WTC11 (cell line): Measurements from ENCODE around the gene P2RX4. TPM values are rescaled to one million over a fixed set of nuclear protein-coding genes. Genes with fewer than 3 reads are reported as not detected.

Source experiments
- ATAC-seq: fragments of 200-7000 bp; cut with Tn5 transposase; 2 replicates; pipeline ENCODE4 v1.10.0; 2021; ENCODE audit warnings: mild to moderate bottlenecking, moderate library complexity
- CTCF ChIA-PET: fragments of 300-600 bp; sonication (Branson Sonifier 250); formaldehyde crosslinking; loops from one replicate; lab custom pipeline; 2021; ENCODE audit warnings: antibody characterized with exemption; lab: Charles Lee
- POLR2A ChIA-PET: fragments of 350-600 bp; sonication (Branson Sonifier 250); formaldehyde crosslinking; loops from one replicate; lab custom pipeline; 2021; ENCODE audit warnings: antibody characterized with exemption; lab: Charles Lee
- DNase-seq: peaks from one replicate; pipeline ENCODE4 v3.0.0; 2021; ENCODE audit warnings: low spot score
- H3K27ac Mint-ChIP-seq: 2 replicates; pipeline ENCODE4 v1.8.0; 2021; ENCODE audit warnings: mixed read lengths
- H3K27me3 Mint-ChIP-seq: 2 replicates; pipeline ENCODE4 v1.8.0; 2021; ENCODE audit warnings: low read depth, mild to moderate bottlenecking, moderate library complexity, mixed read lengths
- H3K36me3 Mint-ChIP-seq: 2 replicates; pipeline ENCODE4 v1.8.0; 2021; ENCODE audit warnings: mixed read lengths
- H3K4me1 Mint-ChIP-seq: 2 replicates; pipeline ENCODE4 v1.8.0; 2022; ENCODE audit warnings: mixed read lengths
- H3K4me3 Mint-ChIP-seq: 2 replicates; pipeline ENCODE4 v1.8.0; 2021; ENCODE audit warnings: mild to moderate bottlenecking, moderate library complexity, mixed read lengths
- H3K9me3 Mint-ChIP-seq: 2 replicates; pipeline ENCODE4 v1.8.0; 2021; ENCODE audit warnings: mixed read lengths
- CREB1 ChIP-seq: sonication (generic); formaldehyde crosslinking; IDR thresholded peaks from 2 replicates; pipeline ENCODE4 v1.8.0; 2023; ENCODE audit warnings: mild to moderate bottlenecking, missing genetic modification reagents
- FOXJ3 ChIP-seq: sonication (generic); formaldehyde crosslinking; IDR thresholded peaks from 2 replicates; pipeline ENCODE4 v1.9.0; 2021; ENCODE audit warnings: missing genetic modification reagents, mild to moderate bottlenecking, borderline replicate concordance
- FOXP1 ChIP-seq: sonication (generic); formaldehyde crosslinking; IDR thresholded peaks from 2 replicates; pipeline ENCODE4 v1.8.0; 2022; ENCODE audit warnings: missing genetic modification reagents, mild to moderate bottlenecking, moderate library complexity, borderline replicate concordance
- MXD4 ChIP-seq: fragments of 250-450 bp; sonication (Bioruptor Pico); IDR thresholded peaks from 2 replicates; pipeline ENCODE4 v1.8.0; 2021; ENCODE audit warnings: mild to moderate bottlenecking, moderate library complexity, borderline replicate concordance
- MYBL2 ChIP-seq: sonication (generic); formaldehyde crosslinking; IDR thresholded peaks from 2 replicates; pipeline ENCODE4 v1.8.1; 2023; ENCODE audit warnings: mild to moderate bottlenecking, moderate library complexity, missing genetic modification reagents
- NFYB ChIP-seq: sonication (generic); formaldehyde crosslinking; conservative IDR thresholded peaks from 2 replicates; pipeline ENCODE4 v1.8.0; 2022; ENCODE audit warnings: low read depth, missing genetic modification reagents
- SP1 ChIP-seq: sonication (generic); formaldehyde crosslinking; conservative IDR thresholded peaks from 2 replicates; pipeline ENCODE4 v1.8.1; 2022; ENCODE audit warnings: missing genetic modification reagents
- TEAD1 ChIP-seq: sonication (generic); formaldehyde crosslinking; IDR thresholded peaks from 2 replicates; pipeline ENCODE4 v1.8.0; 2022; ENCODE audit warnings: mild to moderate bottlenecking, missing genetic modification reagents
- TEAD4 ChIP-seq: sonication (generic); formaldehyde crosslinking; IDR thresholded peaks from 2 replicates; pipeline ENCODE4 v1.8.0; 2022; ENCODE audit warnings: mild to moderate bottlenecking, missing genetic modification reagents
- ZBTB21 ChIP-seq: sonication (generic); formaldehyde crosslinking; IDR thresholded peaks from 2 replicates; pipeline ENCODE4 v1.8.1; 2023; ENCODE audit warnings: mild to moderate bottlenecking, missing genetic modification reagents, borderline replicate concordance
- ZNF121 ChIP-seq: sonication (generic); formaldehyde crosslinking; IDR thresholded peaks from 2 replicates; pipeline ENCODE4 v1.8.0; 2023; ENCODE audit warnings: missing genetic modification reagents
- ZNF138 ChIP-seq: sonication (generic); formaldehyde crosslinking; conservative IDR thresholded peaks from 2 replicates; pipeline ENCODE4 v1.8.1; 2022; ENCODE audit warnings: mild to moderate bottlenecking, moderate library complexity, missing genetic modification reagents
- ZNF232 ChIP-seq: sonication (generic); formaldehyde crosslinking; IDR thresholded peaks from 2 replicates; pipeline ENCODE4 v1.8.0; 2022; ENCODE audit warnings: mild to moderate bottlenecking, missing genetic modification reagents
- ZNF423 ChIP-seq: fragments of 250-450 bp; sonication (Bioruptor Pico); IDR thresholded peaks from 2 replicates; pipeline ENCODE4 v2.1.2; 2022; ENCODE audit warnings: mild to moderate bottlenecking, moderate library complexity
- total RNA-seq: library from RNA; stranded (reverse); gene quantifications from 3 replicates; pipeline ENCODE4 v1.2.3, GENCODE V29; 2021
- TF ChIP-seq, protein P1 (sequence below): fragments of 200-600 bp; IDR thresholded peaks from 2 replicates; pipeline ENCODE4 v1.8.0; 2022; ENCODE audit warnings: antibody characterized with exemption
- TF ChIP-seq, protein P2 (sequence below): sonication (generic); formaldehyde crosslinking; IDR thresholded peaks from 2 replicates; pipeline ENCODE4 v1.8.1; 2022; ENCODE audit warnings: mild to moderate bottlenecking, moderate library complexity, missing genetic modification reagents
- TF ChIP-seq, protein P3 (sequence below): sonication (generic); formaldehyde crosslinking; IDR thresholded peaks from 2 replicates; pipeline ENCODE4 v1.8.1; 2023; ENCODE audit warnings: mild to moderate bottlenecking, missing genetic modification reagents
- TF ChIP-seq, protein P4 (sequence below): fragments of 250-450 bp; sonication (Bioruptor Pico); IDR thresholded peaks from 2 replicates; pipeline ENCODE4 v1.9.0; 2021; ENCODE audit warnings: mild to moderate bottlenecking, borderline replicate concordance
- TF ChIP-seq, protein P5 (sequence below): fragments of 250-450 bp; sonication (Bioruptor Pico); IDR thresholded peaks from 2 replicates; pipeline ENCODE4 v1.9.0; 2021; ENCODE audit warnings: mild to moderate bottlenecking
- TF ChIP-seq, protein P6 (sequence below): sonication (generic); formaldehyde crosslinking; IDR thresholded peaks from 2 replicates; pipeline ENCODE4 v1.8.0; 2023; ENCODE audit warnings: mild to moderate bottlenecking, missing genetic modification reagents
- TF ChIP-seq, protein P7 (sequence below): sonication (generic); formaldehyde crosslinking; IDR thresholded peaks from 2 replicates; pipeline ENCODE4 v1.8.1; 2022; ENCODE audit warnings: low read depth, mild to moderate bottlenecking, moderate library complexity, missing genetic modification reagents, borderline replicate concordance
- TF ChIP-seq, protein P8 (sequence below): sonication (generic); formaldehyde crosslinking; IDR thresholded peaks from 2 replicates; pipeline ENCODE4 v1.8.1; 2023; ENCODE audit warnings: mild to moderate bottlenecking, missing genetic modification reagents, moderate library complexity

The P2RX4 gene
- total RNA-seq, 1 experiment from 2014 or later = 13.9 TPM

DNA sequence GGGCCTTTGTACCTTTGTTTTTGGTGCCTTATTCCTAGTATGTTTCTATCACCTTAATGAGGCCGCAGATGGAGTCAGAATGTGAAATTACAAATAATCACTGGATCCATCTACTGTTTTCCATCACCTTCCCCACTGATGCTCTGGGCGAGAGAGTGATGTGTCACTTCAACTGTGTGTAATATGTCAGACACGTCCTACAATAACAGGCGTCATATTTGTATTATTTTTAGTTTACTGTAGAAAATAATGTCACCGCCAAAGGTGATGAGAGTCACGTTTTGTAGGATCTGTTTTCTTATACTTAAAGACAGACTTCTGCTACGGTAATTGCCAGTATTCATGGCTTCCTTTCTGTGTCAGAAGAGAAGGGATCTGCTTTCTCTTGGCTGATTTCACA, 22.4 kb upstream of the P2RX4 start:
- Mint-ChIP-seq H3K9me3 (no peaks in the 10 kb centered on the region), H3K27ac (no peak overlapping the region), H3K36me3 (no peaks in the 10 kb centered on the region), H3K4me1 (0 out of 2 replicates have a peak, but pooled peaks cover 4% of the 10 kb centered on the region), H3K4me3 (no peak overlapping the region), H3K27me3 (no peaks in the 10 kb centered on the region)
- POLR2A ChIA-PET = no interaction called here
- TF ChIP-seq, protein P1, sequence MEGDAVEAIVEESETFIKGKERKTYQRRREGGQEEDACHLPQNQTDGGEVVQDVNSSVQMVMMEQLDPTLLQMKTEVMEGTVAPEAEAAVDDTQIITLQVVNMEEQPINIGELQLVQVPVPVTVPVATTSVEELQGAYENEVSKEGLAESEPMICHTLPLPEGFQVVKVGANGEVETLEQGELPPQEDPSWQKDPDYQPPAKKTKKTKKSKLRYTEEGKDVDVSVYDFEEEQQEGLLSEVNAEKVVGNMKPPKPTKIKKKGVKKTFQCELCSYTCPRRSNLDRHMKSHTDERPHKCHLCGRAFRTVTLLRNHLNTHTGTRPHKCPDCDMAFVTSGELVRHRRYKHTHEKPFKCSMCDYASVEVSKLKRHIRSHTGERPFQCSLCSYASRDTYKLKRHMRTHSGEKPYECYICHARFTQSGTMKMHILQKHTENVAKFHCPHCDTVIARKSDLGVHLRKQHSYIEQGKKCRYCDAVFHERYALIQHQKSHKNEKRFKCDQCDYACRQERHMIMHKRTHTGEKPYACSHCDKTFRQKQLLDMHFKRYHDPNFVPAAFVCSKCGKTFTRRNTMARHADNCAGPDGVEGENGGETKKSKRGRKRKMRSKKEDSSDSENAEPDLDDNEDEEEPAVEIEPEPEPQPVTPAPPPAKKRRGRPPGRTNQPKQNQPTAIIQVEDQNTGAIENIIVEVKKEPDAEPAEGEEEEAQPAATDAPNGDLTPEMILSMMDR = no peak
- TF ChIP-seq ZNF121 (CRISPR knock-in tag) (no peak), CREB1 (CRISPR knock-in tag) (no peak), ZNF232 (CRISPR knock-in tag) (no peak), FOXJ3 (CRISPR knock-in tag) (no peak), MXD4 (no peak), TEAD1 (CRISPR knock-in tag) (no peak), TEAD4 (CRISPR knock-in tag) (no peak), MYBL2 (CRISPR knock-in tag) (no peak), ZBTB21 (CRISPR knock-in tag) (no peak), FOXP1 (no peak)
- TF ChIP-seq, protein P2, sequence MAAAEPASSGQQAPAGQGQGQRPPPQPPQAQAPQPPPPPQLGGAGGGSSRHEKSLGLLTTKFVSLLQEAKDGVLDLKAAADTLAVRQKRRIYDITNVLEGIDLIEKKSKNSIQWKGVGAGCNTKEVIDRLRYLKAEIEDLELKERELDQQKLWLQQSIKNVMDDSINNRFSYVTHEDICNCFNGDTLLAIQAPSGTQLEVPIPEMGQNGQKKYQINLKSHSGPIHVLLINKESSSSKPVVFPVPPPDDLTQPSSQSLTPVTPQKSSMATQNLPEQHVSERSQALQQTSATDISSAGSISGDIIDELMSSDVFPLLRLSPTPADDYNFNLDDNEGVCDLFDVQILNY (CRISPR knock-in tag) = no peak
- TF ChIP-seq, protein P3, sequence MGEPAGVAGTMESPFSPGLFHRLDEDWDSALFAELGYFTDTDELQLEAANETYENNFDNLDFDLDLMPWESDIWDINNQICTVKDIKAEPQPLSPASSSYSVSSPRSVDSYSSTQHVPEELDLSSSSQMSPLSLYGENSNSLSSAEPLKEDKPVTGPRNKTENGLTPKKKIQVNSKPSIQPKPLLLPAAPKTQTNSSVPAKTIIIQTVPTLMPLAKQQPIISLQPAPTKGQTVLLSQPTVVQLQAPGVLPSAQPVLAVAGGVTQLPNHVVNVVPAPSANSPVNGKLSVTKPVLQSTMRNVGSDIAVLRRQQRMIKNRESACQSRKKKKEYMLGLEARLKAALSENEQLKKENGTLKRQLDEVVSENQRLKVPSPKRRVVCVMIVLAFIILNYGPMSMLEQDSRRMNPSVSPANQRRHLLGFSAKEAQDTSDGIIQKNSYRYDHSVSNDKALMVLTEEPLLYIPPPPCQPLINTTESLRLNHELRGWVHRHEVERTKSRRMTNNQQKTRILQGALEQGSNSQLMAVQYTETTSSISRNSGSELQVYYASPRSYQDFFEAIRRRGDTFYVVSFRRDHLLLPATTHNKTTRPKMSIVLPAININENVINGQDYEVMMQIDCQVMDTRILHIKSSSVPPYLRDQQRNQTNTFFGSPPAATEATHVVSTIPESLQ (CRISPR knock-in tag) = no peak
- TF ChIP-seq, protein P4, sequence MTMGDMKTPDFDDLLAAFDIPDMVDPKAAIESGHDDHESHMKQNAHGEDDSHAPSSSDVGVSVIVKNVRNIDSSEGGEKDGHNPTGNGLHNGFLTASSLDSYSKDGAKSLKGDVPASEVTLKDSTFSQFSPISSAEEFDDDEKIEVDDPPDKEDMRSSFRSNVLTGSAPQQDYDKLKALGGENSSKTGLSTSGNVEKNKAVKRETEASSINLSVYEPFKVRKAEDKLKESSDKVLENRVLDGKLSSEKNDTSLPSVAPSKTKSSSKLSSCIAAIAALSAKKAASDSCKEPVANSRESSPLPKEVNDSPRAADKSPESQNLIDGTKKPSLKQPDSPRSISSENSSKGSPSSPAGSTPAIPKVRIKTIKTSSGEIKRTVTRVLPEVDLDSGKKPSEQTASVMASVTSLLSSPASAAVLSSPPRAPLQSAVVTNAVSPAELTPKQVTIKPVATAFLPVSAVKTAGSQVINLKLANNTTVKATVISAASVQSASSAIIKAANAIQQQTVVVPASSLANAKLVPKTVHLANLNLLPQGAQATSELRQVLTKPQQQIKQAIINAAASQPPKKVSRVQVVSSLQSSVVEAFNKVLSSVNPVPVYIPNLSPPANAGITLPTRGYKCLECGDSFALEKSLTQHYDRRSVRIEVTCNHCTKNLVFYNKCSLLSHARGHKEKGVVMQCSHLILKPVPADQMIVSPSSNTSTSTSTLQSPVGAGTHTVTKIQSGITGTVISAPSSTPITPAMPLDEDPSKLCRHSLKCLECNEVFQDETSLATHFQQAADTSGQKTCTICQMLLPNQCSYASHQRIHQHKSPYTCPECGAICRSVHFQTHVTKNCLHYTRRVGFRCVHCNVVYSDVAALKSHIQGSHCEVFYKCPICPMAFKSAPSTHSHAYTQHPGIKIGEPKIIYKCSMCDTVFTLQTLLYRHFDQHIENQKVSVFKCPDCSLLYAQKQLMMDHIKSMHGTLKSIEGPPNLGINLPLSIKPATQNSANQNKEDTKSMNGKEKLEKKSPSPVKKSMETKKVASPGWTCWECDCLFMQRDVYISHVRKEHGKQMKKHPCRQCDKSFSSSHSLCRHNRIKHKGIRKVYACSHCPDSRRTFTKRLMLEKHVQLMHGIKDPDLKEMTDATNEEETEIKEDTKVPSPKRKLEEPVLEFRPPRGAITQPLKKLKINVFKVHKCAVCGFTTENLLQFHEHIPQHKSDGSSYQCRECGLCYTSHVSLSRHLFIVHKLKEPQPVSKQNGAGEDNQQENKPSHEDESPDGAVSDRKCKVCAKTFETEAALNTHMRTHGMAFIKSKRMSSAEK (CRISPR knock-in tag) = no peak
- CTCF ChIA-PET = interaction anchor here (0.6 kb wide), 1 partner anchor 209 kb away, joined by 3 read pairs; the partner anchor contains the start of gene HNF1A
- DNase-seq (no peak), ATAC-seq (no peak)

DNA sequence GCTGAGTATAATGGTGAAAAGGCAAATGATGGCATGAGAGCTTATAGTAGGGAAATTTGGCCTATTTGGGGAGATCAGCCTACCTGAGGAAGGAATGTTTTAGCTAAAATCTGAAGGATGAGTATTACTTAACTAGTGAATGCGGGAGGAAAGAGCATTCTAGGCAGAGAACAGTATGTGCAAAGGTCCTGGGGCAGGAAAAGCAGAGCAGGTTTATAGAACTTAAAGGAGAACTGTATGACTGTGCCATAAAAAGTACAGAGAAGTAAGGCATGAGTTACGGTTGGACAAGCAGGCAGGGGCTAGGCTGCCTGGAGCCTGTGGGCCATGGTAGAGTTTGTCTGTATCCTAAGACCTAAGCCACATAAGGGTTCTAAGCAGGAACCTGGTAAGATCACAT, 21.7 kb upstream of the P2RX4 start:
- H3K4me1 Mint-ChIP-seq = 0 out of 2 replicates have a peak, but pooled peaks cover 4% of the 10 kb centered on the region
- DNase-seq = no peak
- no peak overlapping the region for H3K4me3 Mint-ChIP-seq
- no peak for ATAC-seq
- CTCF ChIA-PET = no interaction called here
- H3K27me3 Mint-ChIP-seq = no peaks in the 10 kb centered on the region
- no peak overlapping the region for H3K27ac Mint-ChIP-seq
- POLR2A ChIA-PET = interaction anchor here (0.6 kb wide), 1 partner anchor 45 kb away, joined by 4 read pairs; no protein-coding TSS in a partner anchor
- H3K36me3 Mint-ChIP-seq = no peaks in the 10 kb centered on the region
- H3K9me3 Mint-ChIP-seq = no peaks in the 10 kb centered on the region
- TF ChIP-seq, protein P5, sequence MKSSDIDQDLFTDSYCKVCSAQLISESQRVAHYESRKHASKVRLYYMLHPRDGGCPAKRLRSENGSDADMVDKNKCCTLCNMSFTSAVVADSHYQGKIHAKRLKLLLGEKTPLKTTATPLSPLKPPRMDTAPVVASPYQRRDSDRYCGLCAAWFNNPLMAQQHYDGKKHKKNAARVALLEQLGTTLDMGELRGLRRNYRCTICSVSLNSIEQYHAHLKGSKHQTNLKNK (CRISPR knock-in tag) = no peak
- TF ChIP-seq, protein P6, sequence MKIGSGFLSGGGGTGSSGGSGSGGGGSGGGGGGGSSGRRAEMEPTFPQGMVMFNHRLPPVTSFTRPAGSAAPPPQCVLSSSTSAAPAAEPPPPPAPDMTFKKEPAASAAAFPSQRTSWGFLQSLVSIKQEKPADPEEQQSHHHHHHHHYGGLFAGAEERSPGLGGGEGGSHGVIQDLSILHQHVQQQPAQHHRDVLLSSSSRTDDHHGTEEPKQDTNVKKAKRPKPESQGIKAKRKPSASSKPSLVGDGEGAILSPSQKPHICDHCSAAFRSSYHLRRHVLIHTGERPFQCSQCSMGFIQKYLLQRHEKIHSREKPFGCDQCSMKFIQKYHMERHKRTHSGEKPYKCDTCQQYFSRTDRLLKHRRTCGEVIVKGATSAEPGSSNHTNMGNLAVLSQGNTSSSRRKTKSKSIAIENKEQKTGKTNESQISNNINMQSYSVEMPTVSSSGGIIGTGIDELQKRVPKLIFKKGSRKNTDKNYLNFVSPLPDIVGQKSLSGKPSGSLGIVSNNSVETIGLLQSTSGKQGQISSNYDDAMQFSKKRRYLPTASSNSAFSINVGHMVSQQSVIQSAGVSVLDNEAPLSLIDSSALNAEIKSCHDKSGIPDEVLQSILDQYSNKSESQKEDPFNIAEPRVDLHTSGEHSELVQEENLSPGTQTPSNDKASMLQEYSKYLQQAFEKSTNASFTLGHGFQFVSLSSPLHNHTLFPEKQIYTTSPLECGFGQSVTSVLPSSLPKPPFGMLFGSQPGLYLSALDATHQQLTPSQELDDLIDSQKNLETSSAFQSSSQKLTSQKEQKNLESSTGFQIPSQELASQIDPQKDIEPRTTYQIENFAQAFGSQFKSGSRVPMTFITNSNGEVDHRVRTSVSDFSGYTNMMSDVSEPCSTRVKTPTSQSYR (CRISPR knock-in tag) = no peak
- TF ChIP-seq NFYB (CRISPR knock-in tag) = no peak
- TF ChIP-seq SP1 (CRISPR knock-in tag) = no peak
- no peak for TF ChIP-seq CREB1 (CRISPR knock-in tag)
- TF ChIP-seq ZNF232 (CRISPR knock-in tag) = no peak
- TF ChIP-seq, protein P7, sequence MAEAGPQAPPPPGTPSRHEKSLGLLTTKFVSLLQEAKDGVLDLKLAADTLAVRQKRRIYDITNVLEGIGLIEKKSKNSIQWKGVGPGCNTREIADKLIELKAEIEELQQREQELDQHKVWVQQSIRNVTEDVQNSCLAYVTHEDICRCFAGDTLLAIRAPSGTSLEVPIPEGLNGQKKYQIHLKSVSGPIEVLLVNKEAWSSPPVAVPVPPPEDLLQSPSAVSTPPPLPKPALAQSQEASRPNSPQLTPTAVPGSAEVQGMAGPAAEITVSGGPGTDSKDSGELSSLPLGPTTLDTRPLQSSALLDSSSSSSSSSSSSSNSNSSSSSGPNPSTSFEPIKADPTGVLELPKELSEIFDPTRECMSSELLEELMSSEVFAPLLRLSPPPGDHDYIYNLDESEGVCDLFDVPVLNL = no peak
- no peak for TF ChIP-seq ZNF423 (CRISPR knock-in tag)
- TF ChIP-seq, protein P8, sequence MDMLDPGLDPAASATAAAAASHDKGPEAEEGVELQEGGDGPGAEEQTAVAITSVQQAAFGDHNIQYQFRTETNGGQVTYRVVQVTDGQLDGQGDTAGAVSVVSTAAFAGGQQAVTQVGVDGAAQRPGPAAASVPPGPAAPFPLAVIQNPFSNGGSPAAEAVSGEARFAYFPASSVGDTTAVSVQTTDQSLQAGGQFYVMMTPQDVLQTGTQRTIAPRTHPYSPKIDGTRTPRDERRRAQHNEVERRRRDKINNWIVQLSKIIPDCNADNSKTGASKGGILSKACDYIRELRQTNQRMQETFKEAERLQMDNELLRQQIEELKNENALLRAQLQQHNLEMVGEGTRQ = no peak
- no peak for TF ChIP-seq ZNF138
